Testis (tissue), 3 donors: Measurements from ENCODE around the gene KCNQ1. TPM values are rescaled to one million over a fixed set of nuclear protein-coding genes. Genes with fewer than 3 reads are reported as not detected.

ENCODE experiments used
- DNase-seq: peaks from one replicate; pipeline ENCODE4 v3.0.0-alpha.2; 2019
- H3K27ac ChIP-seq, 2 donors: fragments of 200-600 bp; sonication (generic); one replicate each; pipeline ENCODE4 v1.5.1; 2019
- H3K27me3 ChIP-seq: fragments of 200-600 bp; sonication (generic); one replicate; pipeline ENCODE4 v1.5.1; 2019
- H3K36me3 ChIP-seq: fragments of 200-600 bp; sonication (generic); one replicate; pipeline ENCODE4 v1.5.1; 2017; ENCODE audit warnings: low read depth; ENCODE audit errors: missing control alignments
- H3K4me1 ChIP-seq: fragments of 200-600 bp; sonication (generic); one replicate; pipeline ENCODE4 v1.5.1; 2019
- H3K4me3 ChIP-seq, 2 donors: fragments of 200-600 bp; sonication (generic); one replicate each; pipeline ENCODE4 v1.5.1; 2017 to 2019
- H3K9me3 ChIP-seq: fragments of 200-600 bp; sonication (generic); one replicate; pipeline ENCODE4 v1.5.1; 2017
- CTCF ChIP-seq, 3 experiments: fragments of 450-650 bp in 2 of 3; fragments of 200-600 bp in 1 of 3; sonication (generic) in 1 of 3; IDR thresholded peaks; one replicate each; pipeline ENCODE4 v1.5.1; 2016 to 2019; ENCODE audit warnings: antibody characterized with exemption in 3 of 3, mild to moderate bottlenecking in 2 of 3, moderate library complexity in 1 of 3
- POLR2A ChIP-seq: fragments of 450-650 bp; IDR thresholded peaks from one replicate; pipeline ENCODE4 v1.6.1; 2017; ENCODE audit warnings: antibody characterized with exemption, mild to moderate bottlenecking, moderate library complexity
- WGBS, 2 donors: methylation state at CpG; one replicate each; pipeline ENCODE4 v1.1.5; 2018; 5-methylcytosine and 5-hydroxymethylcytosine counted together
- intact Hi-C: fragments of 100-400 bp; cut with DNase I; formaldehyde crosslinking; loops from one replicate; pipeline ENCODE4 v1.15.1; 2023; ENCODE audit warnings: low total_unique reads
- polyA plus RNA-seq: library from polyadenylated mRNA; stranded (reverse); fragments of 350-450 nt; fragmentation: Illumina TruSeq; extraction: RNeasy Lipid Tissue Mini Kit (QIAGEN cat#74804); gene quantifications from one replicate; pipeline ENCODE4 v1.2.3, GENCODE V29; 2014; ENCODE audit warnings: low read depth, low replicate concordance; ENCODE audit not compliant: insufficient read depth
- total RNA-seq, 2 donors: library from RNA; depleted of rRNA; stranded (reverse); fragments of >200 nt; gene quantifications; one replicate each; pipeline ENCODE4 v1.2.3, GENCODE V29; 2016

KCNQ1 gene
- total and polyA plus RNA-seq, 3 donors from 2014 or later, result 6.0 to 24.2 (median 12.8) TPM

GRCh38 chr11:2687782-2688191 is 243.0 kb downstream of the KCNQ1 start:
- H3K27ac ChIP-seq, result no peak overlapping the region
- DNase-seq, result no peak
- no peaks in the 10 kb centered on the region for H3K36me3 ChIP-seq
- no peaks in the 10 kb centered on the region for H3K27me3 ChIP-seq
- no peak overlapping the region for H3K4me3 ChIP-seq
- no peaks in the 10 kb centered on the region for H3K4me1 ChIP-seq
- intact Hi-C loops, result no loop called here
- H3K9me3 ChIP-seq, result no peaks in the 10 kb centered on the region
- 67 to 90% methylated on average over 1 to 7 of the region's 7 CpGs for WGBS, 2 donors
- TF ChIP-seq CTCF (IDR thresholded peaks at IDR 0.05), result no peak
- TF ChIP-seq POLR2A, result no peak

GRCh38 chr11:2688381-2689231 is 243.8 kb downstream of the KCNQ1 start:
- no peak for TF ChIP-seq CTCF (IDR thresholded peaks at IDR 0.05)
- no peak for TF ChIP-seq POLR2A
- H3K36me3 ChIP-seq, result no peaks in the 10 kb centered on the region
- intact Hi-C loops, result no loop called here
- H3K9me3 ChIP-seq, result no peaks in the 10 kb centered on the region
- H3K27me3 ChIP-seq, result no peaks in the 10 kb centered on the region
- no peak overlapping the region for H3K4me3 ChIP-seq
- no peak overlapping the region for H3K27ac ChIP-seq
- WGBS, 2 donors, result 93% methylated on average over 6 of the region's 6 CpGs; no CpG with 5 or more reads in 1 of the 2 donors
- no peaks in the 10 kb centered on the region for H3K4me1 ChIP-seq
- DNase-seq, result no peak

- no peak overlapping the region for H3K27ac ChIP-seq
- no peak for DNase-seq
- intact Hi-C loops, result no loop called here
These were observed 245.1 kb downstream of the KCNQ1 start for GRCh38 chr11:2689651-2690575.

More at GRCh38 chr11:2689651-2690575, 245.1 kb downstream of the KCNQ1 start:
- H3K36me3 ChIP-seq, result no peaks in the 10 kb centered on the region
- WGBS, 2 donors, result 78 to 87% methylated on average over 8 of the region's 8 CpGs
- no peak for TF ChIP-seq CTCF (IDR thresholded peaks at IDR 0.05)
- no peak for TF ChIP-seq POLR2A
- no peaks in the 10 kb centered on the region for H3K27me3 ChIP-seq
- H3K4me3 ChIP-seq, result no peak overlapping the region
- no peaks in the 10 kb centered on the region for H3K9me3 ChIP-seq
- H3K4me1 ChIP-seq, result no peaks in the 10 kb centered on the region
